ENCODE results near the gene SDHC.
"Not testable (repeated sequence)": the region's sequence is repeated elsewhere in the genome, so short reads cannot be mapped to it uniquely, and the experiment has no call there.

SDHC gene

DNA sequence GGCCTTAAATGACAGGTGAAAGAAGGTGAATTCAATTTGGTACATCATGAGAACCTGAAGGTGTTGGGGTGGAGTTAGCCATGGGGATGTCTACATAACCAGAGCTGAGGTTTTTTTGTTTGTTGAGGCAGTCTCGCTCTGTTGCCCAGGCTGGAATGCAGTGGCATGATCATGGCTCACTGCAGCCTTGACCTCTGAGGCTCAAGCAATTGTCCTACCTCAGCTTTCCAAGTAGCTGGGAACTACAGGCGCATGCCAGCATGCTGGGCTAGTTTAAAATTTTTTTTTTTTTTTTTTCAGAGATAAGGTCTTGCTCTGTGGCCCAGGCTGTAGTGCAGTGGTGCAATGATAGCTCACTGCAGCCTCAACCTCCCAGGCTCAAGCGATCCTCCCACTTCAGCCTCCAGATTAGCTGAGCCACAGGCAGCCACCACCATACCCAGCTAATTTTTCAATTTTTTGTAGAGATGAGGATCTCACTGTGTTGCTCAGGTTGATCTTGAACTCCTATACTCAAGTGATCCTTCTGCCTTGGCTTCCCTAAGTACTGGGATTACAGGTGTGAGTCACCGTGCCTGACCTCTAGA is 2.5 kb upstream of the SDHC start:
- no peak for DNase-seq

DNA sequence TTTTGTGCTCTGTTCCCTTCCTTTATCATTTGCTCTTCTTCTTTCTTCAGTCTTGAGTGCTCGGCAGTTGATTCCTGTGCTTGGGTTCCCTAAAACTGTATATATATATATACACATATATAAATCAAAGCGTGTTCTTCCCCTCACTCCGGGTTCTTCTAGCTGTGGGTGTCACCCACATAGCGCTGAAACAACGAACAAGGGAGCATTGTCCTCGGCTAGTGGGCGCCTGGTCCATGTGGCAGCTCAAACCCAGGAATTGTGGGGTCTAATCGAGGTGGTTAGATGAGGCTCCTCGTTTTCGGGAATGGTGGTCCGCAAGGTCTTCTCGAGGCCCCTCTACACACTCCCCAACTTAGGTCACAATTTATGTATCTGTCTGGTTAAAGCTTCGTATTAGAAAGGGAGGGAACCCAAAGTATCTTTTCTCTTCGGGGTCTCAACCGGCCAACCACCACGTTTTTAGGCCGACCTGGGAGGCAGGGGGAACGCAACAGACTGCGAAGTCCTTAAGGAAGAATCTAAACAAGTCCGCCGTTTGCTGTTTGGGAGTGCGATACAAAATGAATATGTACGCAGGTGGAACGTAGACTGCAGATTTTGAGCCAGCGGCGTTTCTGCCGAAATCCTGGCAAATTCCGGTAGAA is 504 bp upstream of the SDHC start:
- no peak for DNase-seq

DNA sequence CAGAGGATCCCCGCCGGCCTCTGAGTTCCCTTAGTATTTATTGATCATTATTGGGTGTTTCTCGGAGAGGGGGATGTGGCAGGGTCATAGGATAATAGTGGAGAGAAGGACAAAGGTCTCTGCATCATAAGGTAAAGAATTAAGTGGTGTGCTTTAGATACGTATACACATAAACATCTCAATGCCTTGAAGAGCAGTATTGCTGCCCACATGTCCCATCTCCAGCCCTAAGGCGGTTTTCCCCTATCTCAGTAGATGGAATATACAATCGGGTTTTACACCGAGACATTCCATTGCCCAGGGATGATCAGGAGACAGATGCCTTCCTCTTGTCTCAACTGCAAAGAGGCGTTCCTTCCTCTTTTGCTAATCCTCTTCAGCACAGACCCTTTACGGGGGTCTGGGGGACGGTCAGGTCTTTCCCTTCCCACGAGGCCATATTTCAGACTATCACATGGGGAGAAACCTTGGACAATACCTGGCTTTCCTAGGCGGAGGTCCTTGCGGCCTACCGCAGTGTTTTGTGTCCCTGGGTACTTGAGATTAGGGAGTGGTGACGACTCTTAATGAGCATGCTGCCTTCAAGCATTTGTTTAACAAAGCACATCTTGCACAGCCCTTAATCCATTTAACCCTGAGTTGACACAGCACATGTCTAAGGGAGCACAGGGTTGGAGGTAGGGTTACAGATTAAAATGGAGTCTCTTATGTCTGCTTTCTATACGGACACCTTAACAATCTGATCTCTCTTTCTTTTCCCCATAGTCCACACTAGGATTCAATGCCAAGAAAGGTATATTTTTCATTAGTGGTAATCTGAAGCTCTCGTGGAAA is 1.9 kb downstream of the SDHC start:
- not testable (repeated sequence) for DNase-seq

DNA sequence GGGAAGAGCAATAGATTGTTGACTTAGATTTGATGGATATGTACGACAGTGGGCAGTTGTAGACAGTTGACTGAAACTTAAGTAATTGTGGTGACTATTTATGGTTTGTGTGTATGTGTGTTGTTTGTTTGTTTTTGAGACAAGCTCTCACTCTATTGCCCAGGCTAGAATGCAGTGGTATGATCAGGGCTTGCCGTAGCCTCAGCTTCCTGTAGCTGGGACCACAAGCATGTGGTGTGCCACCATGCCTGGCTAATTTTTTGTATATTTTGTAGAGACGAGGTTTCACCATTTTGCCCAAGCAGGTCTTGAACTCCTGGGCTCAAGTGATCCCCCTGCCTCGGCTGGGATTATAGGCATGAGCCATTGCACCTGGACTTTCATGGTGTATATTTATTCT is 9.8 kb downstream of the SDHC start:
- DNase-seq: no peak

DNA sequence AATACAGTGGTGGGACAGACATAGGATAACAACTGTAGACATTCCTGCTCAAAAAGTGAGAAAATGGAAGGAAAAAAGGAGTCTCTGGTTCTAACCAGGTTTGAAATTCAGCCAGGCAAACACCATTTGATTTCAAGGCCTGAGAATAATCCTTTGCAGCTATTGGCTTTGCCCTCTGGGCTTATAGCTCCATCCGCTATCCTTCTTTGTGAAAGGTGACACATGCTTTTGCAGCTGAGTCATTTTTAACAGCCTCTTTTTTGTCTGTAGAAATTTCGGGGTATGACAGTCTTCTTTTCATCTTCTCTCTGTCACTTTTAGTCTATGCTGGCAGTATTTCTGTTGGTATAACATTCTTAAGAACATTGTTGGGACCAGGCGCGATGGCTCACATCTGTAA is 16.2 kb downstream of the SDHC start:
- no peak for DNase-seq

DNA sequence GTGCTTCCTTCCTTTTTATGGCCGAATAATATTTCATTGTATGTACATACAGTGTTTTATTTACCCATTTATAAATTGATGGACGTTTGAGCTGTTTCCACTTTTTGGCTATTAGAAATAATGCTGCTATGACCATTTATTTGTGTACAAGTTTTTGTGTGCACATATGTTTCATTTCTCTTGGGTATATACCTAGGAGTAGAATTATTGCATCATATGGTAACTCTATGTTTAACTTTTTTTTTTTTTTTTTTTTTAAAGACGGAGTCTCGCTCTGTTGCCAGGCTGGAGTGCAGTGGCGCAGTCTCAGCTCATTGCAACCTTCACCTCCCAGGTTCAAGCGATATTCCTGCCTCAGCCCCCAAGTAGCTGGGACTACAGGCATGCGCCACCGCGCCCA is 19.0 kb downstream of the SDHC start:
- DNase-seq: no peak

DNA sequence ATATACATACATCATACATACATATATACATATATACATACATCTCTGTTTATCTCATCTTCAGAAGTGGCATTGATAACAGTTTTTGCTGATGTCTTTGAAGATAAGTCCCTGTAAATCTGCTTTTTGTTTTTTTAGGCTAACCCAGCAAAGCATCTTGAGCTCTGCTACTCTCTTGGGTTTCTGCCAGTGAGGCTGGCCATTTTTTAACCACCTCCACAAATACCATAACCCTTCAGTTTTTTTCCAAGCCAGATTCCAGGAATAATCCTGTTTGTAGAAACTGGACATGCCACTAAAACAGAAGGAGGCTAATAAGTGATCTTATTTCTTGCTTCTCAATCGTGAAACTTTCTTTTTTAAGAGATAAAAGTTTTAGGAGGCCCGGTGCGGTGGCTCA is 21.6 kb downstream of the SDHC start:
- no peak for DNase-seq

DNA sequence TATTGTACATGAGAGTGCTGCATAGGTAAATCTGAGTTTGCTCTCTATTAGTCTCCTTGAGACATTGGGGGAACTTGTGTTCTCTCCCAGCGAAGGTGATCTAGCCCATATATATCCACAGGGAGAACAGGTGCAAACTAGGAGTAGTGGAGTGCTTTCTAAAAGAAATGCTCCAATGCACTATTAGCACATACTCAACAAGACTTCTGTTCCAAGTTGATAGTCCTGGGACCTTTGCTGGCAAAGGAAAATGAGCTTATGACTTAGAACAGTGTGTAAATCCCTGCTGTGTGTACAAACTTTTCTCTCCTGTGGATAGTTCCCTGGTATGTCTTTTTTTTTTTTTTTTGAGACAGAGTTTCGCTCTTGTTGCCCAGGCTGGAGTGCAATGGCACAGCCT is 28.0 kb downstream of the SDHC start:
- DNase-seq: no peak

DNA sequence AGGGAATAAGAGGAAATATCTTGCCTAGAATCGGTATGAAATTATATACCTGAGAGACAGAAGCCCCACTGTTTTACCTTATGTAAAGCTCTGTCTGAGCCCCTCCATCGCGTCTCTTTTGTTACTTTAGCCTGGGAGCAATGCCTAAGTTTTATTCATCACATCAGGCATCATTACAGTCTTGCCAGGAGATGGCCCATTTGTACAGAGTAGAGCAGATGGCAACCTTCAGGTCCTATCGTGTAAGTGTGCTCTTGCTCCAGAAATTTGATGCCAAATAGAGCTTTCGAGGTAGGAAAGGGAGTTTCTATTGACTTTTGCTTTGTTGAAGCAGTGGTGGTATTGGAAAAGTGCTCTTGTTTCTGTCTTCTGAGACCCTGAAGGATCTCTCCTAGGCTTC is 28.6 kb downstream of the SDHC start:
- no peak for DNase-seq

DNA sequence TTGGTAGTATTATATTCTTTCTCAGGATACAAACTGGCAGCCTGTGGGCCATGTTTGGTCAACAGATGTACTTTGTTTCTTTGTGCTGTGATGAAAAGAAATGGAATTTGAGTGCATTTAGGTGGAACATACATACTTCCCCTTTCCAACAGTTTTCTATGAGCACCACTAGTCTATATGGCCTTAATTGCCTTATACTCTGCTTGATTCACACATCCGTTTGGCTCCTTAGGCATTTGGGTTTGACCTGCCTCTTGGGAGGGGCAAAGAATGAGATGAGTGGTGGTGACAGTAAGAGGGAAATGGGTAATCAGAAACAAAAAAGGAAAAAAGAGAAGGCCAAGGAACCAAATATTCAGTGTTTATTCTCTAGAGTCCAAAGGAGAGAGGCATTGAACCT is 36.5 kb downstream of the SDHC start:
- no peak for DNase-seq

DNA sequence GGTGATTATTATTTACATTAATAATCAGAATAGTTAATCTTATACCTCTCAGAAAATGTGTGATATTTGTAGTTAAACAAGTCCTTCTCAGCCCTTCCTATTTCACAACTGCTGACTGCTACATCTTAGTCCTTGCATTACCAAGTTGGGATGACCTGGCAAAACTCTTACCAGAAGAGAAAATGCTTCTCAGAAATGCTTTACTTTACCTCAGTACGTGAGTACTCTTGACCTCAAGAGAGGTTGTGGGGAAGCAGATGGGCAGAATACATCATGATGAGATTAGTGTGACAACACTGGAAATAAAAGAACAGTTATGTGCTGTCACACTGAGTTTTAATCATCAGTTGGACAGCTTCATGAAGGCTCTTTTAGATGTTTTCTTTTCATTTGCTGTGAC is 37.3 kb downstream of the SDHC start:
- DNase-seq: no peak

DNA sequence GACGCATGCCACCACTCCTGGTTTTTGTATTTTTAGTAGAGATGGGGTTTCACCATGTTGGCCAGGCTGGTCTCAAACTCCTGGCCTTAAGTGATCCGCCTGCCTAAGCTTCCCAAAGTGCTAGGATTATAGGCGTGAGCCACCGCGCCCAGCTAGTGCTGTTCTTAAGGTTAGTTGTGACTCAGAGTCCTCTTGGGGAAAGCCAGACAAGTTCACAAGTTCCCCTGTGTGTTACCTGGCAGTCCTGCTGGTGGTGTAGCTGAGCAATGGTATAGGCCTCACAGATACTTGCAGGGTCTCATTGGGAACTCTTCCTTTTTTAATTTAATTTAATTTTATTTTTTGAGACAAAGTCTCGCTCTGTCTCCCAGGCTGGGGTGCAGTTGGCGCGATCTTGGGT is 42.9 kb downstream of the SDHC start:
- no peak for DNase-seq

DNA sequence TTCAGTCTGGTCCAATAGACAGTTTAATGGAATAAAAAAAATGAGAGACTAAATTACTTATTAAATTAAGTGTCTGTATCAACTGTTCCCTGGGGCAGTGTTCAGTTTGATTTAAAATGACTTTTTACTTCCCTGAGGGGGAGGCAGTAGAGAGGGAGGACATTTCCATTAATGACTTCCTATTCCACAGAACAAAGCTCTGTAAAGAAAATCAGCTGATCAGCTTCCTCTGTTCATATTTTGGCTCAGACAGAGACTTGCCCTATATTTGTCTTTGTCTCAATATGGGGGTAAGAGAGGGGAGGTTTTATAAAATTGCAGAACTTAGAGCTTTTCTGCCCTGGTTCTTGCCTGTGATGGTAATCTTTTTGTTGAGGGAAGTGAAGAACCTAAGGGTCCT is 45.1 kb downstream of the SDHC start:
- DNase-seq: no peak

DNA sequence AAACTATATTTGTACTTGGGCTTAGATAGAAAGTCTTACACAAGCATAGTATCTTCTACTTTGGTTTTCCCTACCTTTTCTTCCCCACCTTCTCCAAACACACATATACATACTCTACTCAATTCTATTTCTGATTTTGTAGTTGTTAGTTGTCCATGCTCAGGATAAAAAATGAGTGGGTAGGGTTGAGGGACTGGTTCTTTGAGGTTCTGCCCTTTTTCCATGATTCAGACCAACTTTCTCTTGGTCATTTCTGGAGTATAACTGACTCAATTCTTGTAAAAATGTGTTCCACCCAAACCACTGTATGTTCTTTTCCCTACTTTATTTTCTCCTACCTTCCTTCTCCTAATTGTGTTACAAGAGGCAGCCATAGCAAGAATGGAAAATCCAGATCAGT is 50.2 kb downstream of the SDHC start:
- DNase-seq: no peak

DNA sequence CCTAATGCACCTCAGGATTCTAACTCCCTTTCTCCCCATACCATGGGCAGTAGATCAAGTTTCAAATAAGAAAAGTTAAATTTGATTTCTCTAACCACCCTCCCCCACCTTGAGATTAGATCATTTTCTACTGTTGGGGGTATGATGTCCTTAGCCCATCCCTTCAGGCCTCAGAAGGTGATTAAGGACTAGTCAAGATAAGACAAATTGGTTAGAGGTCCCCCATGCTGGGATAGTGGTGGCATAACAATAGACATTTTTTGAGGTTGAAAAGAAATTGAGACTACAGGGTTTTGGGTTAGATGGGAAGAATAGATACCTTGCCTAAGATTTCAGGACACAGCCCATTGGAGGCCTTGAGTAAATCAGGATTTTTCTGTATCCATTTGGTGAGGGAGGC is 51.0 kb downstream of the SDHC start:
- no peak for DNase-seq

DNA sequence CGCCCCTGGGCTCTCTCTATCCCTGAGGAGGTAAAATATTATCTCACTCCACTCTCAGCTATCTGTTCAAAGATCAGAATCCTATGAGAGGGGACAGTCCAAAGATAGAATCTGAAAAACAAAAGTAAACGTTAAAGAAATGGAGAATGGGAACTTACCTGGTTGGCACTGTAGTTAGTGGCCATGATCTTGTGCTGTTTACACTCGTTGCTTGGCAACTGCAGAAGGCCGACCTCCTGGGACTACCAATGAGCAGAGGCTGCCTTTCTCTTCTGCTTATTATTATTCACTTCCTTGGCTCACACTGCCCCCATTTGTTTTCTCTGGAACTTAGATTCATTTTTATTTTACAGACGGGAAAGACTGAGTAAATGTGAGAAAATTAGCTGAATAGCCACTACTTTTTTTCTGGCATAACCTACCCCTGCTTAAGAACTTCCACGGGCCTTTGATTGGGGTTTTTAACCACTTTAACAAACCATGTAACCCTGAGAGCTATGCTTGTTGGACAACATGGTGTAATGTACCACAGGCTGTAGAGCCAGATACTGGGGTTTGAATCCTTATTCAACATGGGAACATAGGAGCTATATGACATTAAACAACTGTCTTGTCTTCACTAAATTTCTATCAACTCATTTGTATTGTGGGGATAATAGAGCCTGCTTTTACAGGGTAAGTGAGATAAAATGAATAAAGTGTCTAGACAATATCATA is 53.7 kb downstream of the SDHC start, which contains the start of gene CFAP126:
Gene CFAP126, minus strand, starts transcription at position 193 of the 717 bp plus-strand sequence. Its CDS starts 8 bp downstream, at position 185.
- DNase-seq: peak; percentile 51

DNA sequence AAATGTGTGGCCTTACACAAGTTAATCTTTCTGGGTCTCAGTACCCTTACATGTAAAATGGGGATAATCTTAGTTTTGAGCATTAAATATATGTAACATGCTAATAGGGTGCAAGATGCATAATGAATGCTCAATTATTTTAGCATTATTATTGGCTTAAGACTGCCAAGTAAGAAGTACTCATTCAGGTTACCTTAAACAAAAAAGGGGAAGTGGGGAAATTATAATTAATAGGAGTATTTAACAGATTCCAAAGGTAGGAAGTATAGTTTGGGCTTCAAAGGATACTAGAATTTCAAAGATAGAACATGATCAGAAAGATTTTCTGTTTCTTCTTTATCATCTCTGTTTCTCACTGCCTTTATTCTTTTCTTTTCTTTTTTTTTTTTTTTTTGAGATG is 59.3 kb downstream of the SDHC start:
- no peak for DNase-seq

DNA sequence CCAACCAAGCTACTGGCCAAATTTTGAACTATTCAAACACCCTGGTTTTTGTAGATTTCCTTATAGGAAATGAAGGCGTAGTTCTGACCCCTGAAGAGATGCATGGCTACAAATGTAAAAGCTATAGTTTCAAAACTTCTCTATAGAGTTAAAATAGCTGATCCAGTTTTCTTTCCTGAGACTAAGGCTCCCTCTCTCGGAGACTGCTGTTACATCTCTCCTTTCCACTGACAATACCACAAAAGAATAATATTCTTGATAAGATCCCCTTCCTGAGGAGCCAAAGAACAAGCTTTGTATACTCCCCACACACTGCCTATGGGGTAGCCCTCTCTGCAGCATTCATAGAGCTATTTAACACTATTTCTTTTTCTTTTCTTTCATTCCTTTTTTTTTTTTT is 60.2 kb downstream of the SDHC start:
- DNase-seq: no peak

DNA sequence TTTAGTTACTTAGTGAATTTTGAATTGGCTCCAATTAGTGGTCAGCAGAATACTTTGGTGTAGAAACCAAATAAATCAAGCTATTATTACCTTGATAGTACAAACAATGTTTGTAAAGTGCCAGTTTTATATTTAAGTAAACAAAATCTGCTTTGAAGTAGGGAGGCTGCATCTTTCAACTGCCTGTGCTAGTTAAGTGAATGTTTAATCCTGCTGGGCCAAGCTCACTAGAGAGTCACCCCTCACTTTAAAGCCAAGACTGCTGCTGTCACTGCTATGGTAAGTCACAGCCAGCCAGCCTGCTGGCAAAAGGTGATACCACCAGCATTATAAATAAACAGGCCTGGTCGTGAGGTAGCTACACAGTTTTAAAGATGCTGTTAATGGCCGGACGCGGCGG is 63.8 kb downstream of the SDHC start:
- no peak for DNase-seq

DNA sequence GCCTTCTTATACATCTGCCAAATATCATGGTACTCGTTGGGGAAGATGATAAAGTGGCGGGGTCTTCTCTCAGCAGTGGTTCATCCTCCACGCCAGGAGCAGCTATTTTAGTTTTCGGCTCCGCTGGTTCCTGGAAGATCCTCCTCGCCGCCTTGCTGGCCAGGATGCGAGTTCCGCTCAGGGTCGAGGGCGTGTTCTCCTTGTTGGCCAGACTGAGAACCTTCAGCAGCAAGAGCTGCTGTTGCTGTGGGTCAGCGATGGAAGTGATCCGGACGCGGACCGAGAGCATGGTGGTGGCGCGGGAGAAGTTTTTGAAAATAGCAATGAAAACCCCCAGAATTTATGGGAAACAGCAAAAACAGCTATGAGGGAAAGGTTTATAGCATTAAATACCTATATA is 64.9 kb downstream of the SDHC start:
- no peak for DNase-seq

DNA sequence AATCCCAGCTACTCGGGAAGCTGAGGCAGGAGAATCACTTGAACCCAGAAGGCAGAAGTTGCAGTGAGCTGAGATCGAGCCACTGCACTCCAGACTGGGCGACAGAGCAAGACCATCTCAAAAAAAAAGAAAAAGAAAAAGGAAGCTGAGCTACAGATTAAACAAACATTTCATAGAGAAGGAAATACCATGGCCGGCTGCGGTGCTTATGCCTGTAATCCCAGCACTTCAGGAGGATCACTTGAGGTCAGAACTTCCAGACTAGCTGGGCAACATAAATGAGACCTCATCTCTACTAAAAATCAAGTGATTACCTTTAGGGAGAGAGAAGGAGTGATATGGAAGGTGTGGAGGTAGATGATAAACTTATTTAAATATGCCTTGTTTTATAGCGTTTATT is 67.5 kb downstream of the SDHC start:
- no peak for DNase-seq

DNA sequence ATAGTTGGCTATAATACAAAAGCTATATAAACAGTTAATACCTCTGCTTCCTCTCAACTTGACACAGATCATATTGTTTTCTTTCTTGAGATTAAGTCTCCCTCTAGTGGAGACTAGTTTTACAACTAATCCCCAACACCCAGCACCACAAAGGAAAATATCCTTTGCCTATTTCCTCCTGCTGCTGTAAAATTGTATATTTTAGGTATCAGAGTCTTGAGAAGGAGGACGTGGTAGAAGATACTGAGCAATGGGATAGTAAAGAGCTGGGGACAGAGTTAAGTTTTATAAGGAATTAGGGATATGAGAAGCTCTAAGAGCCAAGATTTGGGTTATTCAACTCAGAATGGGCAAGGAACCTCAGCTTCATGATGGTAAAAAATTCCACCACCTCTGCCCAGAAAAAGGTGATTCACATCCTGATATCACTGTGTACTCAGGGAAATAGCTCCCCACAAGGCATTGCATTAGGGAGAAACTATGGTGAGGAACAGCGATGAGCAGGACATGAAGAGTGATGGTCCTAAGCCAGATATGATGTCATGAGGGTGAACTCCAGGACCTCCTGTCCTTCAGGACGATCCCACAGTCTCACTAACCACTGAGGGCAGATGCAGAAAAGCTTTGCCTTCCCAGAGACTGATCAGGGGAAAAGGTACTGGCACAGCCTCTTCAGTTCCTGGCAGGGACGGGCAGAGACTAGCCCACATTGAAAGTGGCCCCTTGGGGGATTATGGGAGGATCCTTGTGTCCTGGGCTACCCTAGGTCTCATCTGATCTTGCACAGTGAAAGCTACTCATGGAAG is 68.2 kb downstream of the SDHC start:
- peak; percentile 17 for DNase-seq

DNA sequence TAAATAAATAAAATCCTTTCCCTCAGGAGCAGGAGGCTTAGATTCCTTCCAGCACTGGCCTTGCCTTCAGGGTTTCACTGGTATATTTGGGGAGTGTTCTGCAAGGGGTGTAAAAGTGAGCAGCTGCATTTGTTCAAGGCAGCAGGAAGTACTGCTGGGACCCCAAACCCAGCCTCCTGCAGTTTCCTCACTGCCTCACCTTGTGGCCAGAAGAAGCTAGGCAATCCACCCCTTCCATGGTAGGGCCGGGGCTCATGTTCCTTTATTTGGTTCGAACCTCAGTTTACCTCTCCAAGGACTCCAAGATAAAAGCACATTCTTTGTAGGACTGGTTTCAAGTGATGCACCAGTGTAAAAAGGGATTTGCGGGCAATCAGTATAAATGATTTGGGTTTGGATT is 74.5 kb downstream of the SDHC start:
- DNase-seq: no peak
